ENCODE measurements around the gene AQR.

The AQR gene

DNA sequence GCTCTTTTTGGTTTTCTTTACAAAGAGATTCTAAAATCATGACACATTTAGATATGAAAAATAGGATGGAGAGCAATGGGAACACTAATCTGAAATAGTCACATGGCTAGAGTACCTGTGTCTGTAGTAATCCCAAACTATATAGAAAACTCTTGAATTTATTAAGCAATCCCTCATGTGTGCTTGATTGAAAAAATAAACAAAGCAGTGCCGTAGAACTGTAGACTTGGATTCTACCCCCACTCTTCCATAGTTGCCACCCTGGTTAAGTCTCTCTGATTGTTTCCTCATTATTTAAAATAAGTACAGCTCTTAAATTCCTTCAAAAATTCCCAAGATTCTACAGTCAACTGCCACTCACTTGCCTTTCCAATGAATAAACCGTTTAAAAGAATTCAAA, 115.3 kb downstream of the AQR start:
- Histone ChIP-seq H3K36me3 (ENCODE audit: control insufficient read depth, insufficient read depth, low read length) (peaks cover 1% of the 10 kb centered on the region), H3K27me3 (replicated peaks; ENCODE audit: control insufficient read depth, insufficient read depth, low read length) (no peaks in the 10 kb centered on the region), H3K4me3 (replicated peaks; ENCODE audit: low read depth, low read length) (no peak overlapping the region)
- no peak for TF ChIP-seq CTCF (IDR thresholded peaks at IDR 0.05; ENCODE audit: insufficient read depth, low read length, poor library complexity, severe bottlenecking)
- no peak for DNase-seq (ENCODE audit: extremely low read depth, insufficient read length)

DNA sequence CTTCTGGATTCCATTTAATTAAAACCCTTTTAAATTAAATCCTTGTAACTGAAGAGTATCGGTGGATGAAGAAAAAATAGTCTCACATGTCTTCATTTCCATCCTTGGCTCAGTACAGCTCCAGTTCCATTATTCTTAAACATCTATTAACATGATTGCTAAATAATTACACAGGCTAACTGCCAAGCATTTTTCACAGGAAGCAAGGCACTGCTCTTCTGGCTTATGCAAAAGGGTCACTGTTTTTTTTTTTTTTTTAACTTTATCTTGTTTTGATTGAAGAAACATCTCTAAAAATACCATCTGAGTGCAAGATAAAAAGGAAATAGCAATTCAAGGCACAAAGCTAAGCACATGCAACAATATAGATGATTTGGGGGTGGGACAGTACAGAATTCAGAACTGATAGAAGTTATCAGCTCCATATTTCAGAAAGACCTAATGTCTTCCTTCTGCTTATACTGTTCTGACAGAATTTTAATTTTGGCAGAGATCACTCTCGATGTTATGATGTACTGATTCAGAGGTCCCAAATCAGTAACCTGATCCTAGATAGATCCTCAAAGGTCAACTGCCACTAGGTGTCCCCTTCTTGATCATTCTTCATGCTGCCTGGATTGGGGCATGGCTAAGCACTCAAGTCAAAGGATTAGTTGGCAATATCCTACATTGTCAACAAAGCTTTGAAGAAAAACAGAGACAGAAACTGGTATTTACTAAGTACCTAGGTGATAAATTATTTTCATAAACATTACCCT, 116.4 kb downstream of the AQR start:
- Histone ChIP-seq H3K4me3 (replicated peaks; ENCODE audit: low read depth, low read length) (no peak overlapping the region), H3K27me3 (replicated peaks; ENCODE audit: control insufficient read depth, insufficient read depth, low read length) (no peaks in the 10 kb centered on the region), H3K36me3 (ENCODE audit: control insufficient read depth, insufficient read depth, low read length) (peaks cover 1% of the 10 kb centered on the region)
- no peak for TF ChIP-seq CTCF (IDR thresholded peaks at IDR 0.05; ENCODE audit: insufficient read depth, low read length, poor library complexity, severe bottlenecking)
- no peak for DNase-seq (ENCODE audit: extremely low read depth, insufficient read length)

DNA sequence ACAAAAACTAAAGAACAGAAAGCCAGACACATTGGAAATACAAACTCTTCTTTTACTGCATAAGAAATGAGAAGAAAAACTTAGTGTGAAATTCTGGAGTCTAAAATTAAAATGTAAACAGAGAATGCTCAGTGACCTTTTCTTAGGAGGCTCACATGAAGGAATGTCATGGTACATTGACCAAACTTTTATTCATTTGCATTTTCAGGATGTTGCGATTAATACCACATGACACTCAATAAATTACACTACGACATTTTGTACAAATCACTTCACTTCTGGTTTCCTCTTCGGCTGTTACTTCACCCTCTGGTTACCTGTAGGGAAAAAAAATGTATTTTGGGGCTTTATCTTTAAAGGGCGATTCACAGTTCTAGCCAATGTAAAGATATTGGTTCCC, 117.8 kb downstream of the AQR start:
- no peak for TF ChIP-seq CTCF (IDR thresholded peaks at IDR 0.05; ENCODE audit: insufficient read depth, low read length, poor library complexity, severe bottlenecking)
- no peak overlapping the region for H3K4me3 ChIP-seq (replicated peaks; ENCODE audit: low read depth, low read length)
- no peak for DNase-seq (ENCODE audit: extremely low read depth, insufficient read length)
- H3K27me3 ChIP-seq (replicated peaks; ENCODE audit: control insufficient read depth, insufficient read depth, low read length), result no peaks in the 10 kb centered on the region
- peaks cover 1% of the 10 kb centered on the region for H3K36me3 ChIP-seq (ENCODE audit: control insufficient read depth, insufficient read depth, low read length)

GRCh38 chr15:34851007-34851406, 118.5 kb downstream of the AQR start:
- no peak overlapping the region for H3K4me3 ChIP-seq (replicated peaks; ENCODE audit: low read depth, low read length)
- H3K27me3 ChIP-seq (replicated peaks; ENCODE audit: control insufficient read depth, insufficient read depth, low read length), result no peaks in the 10 kb centered on the region
- DNase-seq (ENCODE audit: extremely low read depth, insufficient read length), result no peak
- H3K36me3 ChIP-seq (ENCODE audit: control insufficient read depth, insufficient read depth, low read length), result no peaks in the 10 kb centered on the region; the same call in 1 of the 2 replicates
- no peak for TF ChIP-seq CTCF (IDR thresholded peaks at IDR 0.05; ENCODE audit: insufficient read depth, low read length, poor library complexity, severe bottlenecking)

- DNase-seq (ENCODE audit: extremely low read depth, insufficient read length), result peak; percentile 1
- Histone ChIP-seq H3K27me3 (replicated peaks; ENCODE audit: control insufficient read depth, insufficient read depth, low read length) (no peaks in the 10 kb centered on the region), H3K36me3 (ENCODE audit: control insufficient read depth, insufficient read depth, low read length) (no peaks in the 10 kb centered on the region), H3K4me3 (replicated peaks; ENCODE audit: low read depth, low read length) (no peak overlapping the region)
- no peak for TF ChIP-seq CTCF (IDR thresholded peaks at IDR 0.05; ENCODE audit: insufficient read depth, low read length, poor library complexity, severe bottlenecking)
Observed at GRCh38 chr15:34850121-34850520, 119.4 kb downstream of the AQR start.
